Large intestine (tissue), 3 donors: ENCODE data around the gene PPM1L. TPM values are rescaled to one million over a fixed set of nuclear protein-coding genes. Genes with fewer than 3 reads are reported as not detected.
A peak's percentile ranks its signal among the peaks of the same experiment; 100 is the strongest.
"Not testable (repeated sequence)": the region's sequence is repeated elsewhere in the genome, so short reads cannot be mapped to it uniquely, and the experiment has no call there.

Experiments
- DNase-seq, 2 donors: peaks; one replicate each; pipeline versions ENCODE4 v3.0.0 to v3.0.0-alpha.2; 2013
- H3K27ac ChIP-seq: one replicate; pipeline ENCODE4 v1.5.1; 2013; ENCODE audit warnings: low read length
- H3K27me3 ChIP-seq: 2 replicates; pipeline ENCODE4 v1.6.1; 2013; ENCODE audit warnings: low read length; ENCODE audit not compliant: control insufficient read depth, insufficient read depth
- H3K36me3 ChIP-seq: 2 replicates; pipeline ENCODE4 v1.6.1; 2013; ENCODE audit warnings: low read length; ENCODE audit not compliant: control insufficient read depth, insufficient read depth
- H3K4me1 ChIP-seq: one replicate; pipeline ENCODE4 v1.6.1; 2013; ENCODE audit warnings: low read length; ENCODE audit not compliant: control insufficient read depth, insufficient read depth
- H3K4me3 ChIP-seq: one replicate; pipeline ENCODE4 v1.5.1; 2013; ENCODE audit warnings: low read length
- H3K9me3 ChIP-seq: one replicate; pipeline ENCODE4 v1.6.1; 2013; ENCODE audit warnings: mild to moderate bottlenecking, low read depth, low read length, moderate library complexity; ENCODE audit not compliant: control insufficient read depth
- WGBS: methylation state at CpG from one replicate; pipeline ENCODE4 v1.1.5; 2013; ENCODE audit warnings: low lambda C conversion rate; ENCODE audit not compliant: insufficient coverage; 5-methylcytosine and 5-hydroxymethylcytosine counted together
- polyA plus RNA-seq: library from polyadenylated mRNA; unstranded; fragments of 120-200 nt; gene quantifications from one replicate; pipeline ENCODE4 v1.2.1, GENCODE V29; 2013

Gene PPM1L
- polyA plus RNA-seq, 1 donor: 4.5 TPM

DNA sequence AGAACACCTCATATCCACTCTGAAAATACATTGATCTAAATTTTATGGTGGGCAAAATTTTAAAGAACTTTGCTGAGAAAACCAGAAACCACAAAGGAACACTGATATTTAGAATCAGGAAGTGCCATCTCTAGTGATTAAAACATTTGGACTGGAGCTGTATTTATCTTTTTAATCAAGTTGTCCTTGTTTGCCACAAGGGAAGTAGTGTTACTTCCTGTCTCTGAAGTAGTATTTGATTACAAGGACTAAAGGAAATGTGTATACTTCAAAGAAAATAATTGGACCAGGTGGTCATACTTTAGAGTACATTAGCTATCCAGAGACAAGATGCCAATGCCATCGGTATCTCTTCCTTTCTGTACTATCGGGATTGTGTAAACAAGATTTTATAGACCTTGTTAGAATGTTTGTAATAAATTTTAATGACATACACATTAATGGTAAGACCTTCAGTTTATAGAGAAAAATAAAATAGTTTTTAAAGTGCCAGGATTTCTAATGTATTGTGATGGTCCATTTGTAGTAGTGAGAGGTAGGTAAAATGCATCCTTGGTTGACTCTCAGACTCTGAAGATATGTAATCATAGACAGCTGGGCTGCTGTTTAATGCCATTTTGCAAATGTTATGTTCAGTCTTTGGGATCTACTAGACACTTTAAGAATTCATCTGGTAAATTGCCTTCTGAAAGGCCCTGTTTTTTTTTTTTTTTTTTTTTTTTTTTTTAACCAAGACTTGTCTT is 217.2 kb downstream of the PPM1L start:
- no peak overlapping the region for H3K27ac ChIP-seq
- WGBS: 40% methylated on average over 1 of the region's 2 CpGs

GRCh38 chr3:160977773-160978172 is 221.7 kb downstream of the PPM1L start:
- no peak overlapping the region for H3K27ac ChIP-seq
- no peaks in the 10 kb centered on the region for H3K4me1 ChIP-seq
- DNase-seq: no peak
- no peaks in the 10 kb centered on the region for H3K36me3 ChIP-seq
- no peak overlapping the region for H3K4me3 ChIP-seq
- no peaks in the 10 kb centered on the region for H3K9me3 ChIP-seq
- H3K27me3 ChIP-seq: no peaks in the 10 kb centered on the region

More for the DNA sequence above, 217.2 kb downstream of the PPM1L start:
- H3K9me3 ChIP-seq: no peaks in the 10 kb centered on the region
- H3K4me1 ChIP-seq: no peaks in the 10 kb centered on the region
- no peak overlapping the region for H3K4me3 ChIP-seq
- H3K27me3 ChIP-seq: no peaks in the 10 kb centered on the region
- DNase-seq: no peak
- H3K36me3 ChIP-seq: no peaks in the 10 kb centered on the region

- Histone ChIP-seq H3K27me3 (no peaks in the 10 kb centered on the region), H3K4me3 (no peak overlapping the region), H3K4me1 (no peaks in the 10 kb centered on the region), H3K36me3 (no peaks in the 10 kb centered on the region), H3K27ac (no peak overlapping the region), H3K9me3 (no peaks in the 10 kb centered on the region)
- no peak for DNase-seq
- WGBS: 100% methylated on average over 2 of the region's 2 CpGs
Measured at GRCh38 chr3:160980740-160981139, 224.7 kb downstream of the PPM1L start.

DNA sequence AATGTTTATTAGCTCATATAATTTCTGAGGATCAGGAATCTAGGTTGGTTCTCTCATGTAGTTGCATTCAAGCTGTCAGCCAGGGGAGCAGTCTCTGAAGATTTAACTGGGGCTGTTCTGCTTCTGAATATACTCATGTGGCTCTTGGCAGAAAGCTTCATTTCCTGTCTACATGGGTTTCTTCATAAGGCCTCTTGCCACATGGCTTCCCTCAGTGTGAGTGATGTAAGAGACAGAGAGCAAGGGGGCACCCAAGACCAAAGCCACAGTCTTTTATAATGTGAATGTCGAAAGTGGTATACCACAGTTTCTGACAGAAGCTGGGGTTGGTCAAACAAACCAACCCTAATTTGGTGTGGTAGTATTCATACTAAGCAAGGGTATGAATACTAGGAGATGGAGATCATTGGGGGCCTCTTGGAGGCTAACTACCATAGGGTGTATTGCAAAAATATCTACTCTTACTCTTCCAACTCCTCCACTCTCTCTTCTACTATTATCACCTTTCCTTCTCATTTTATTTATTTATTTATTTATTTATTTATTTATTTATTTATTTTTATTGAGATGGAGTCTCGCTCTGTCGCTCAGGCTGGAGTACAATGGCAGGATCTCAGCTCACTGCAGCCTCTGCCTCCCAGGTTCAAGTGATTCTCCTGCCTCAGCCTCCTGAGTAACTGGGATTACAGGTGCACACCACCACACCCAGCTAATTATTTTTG is 225.3 kb downstream of the PPM1L start:
- Histone ChIP-seq H3K36me3 (no peaks in the 10 kb centered on the region), H3K27ac (no peak overlapping the region), H3K4me3 (no peak overlapping the region), H3K9me3 (no peaks in the 10 kb centered on the region), H3K27me3 (no peaks in the 10 kb centered on the region), H3K4me1 (no peaks in the 10 kb centered on the region)
- DNase-seq: no peak
- WGBS: no CpG with 5 or more reads among the region's 3 CpGs

DNA sequence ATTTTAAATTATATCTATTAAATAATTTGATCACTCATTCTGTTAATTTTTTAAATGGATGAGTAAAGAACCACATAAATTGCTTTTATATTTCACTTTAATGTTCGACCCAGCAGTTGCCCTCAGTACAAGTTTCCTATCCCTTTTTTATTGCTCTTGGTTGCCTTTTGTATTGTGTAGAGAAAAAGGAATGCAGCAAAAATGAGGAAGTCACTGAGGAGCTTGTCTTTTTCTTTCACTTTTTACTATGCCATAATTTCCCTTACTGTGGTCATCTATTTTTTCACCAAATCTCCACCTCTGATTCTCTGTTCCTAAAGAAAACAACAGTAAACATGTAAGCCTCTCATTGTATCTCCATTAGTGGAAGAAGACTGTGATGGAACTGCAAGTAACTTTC is 226.5 kb downstream of the PPM1L start:
- 71% methylated on average over 1 of the region's 1 CpG for WGBS
- H3K27ac ChIP-seq: no peak overlapping the region

GRCh38 chr3:160983900-160984299 is 227.9 kb downstream of the PPM1L start:
- WGBS: no CpG with 5 or more reads among the region's 6 CpGs
- H3K27me3 ChIP-seq, H3K4me1 ChIP-seq, H3K27ac ChIP-seq, H3K4me3 ChIP-seq, H3K9me3 ChIP-seq, DNase-seq, H3K36me3 ChIP-seq: not testable (repeated sequence)

More for the DNA sequence above, 226.5 kb downstream of the PPM1L start:
- Histone ChIP-seq H3K36me3 (no peaks in the 10 kb centered on the region), H3K4me3 (no peak overlapping the region), H3K4me1 (no peaks in the 10 kb centered on the region), H3K27me3 (no peaks in the 10 kb centered on the region), H3K9me3 (no peaks in the 10 kb centered on the region)
- DNase-seq: no peak

- H3K4me1 ChIP-seq: no peaks in the 10 kb centered on the region
- no peak overlapping the region for H3K27ac ChIP-seq
- WGBS: 100% methylated on average over 1 of the region's 2 CpGs
Measured at GRCh38 chr3:160986069-160986468, 230.0 kb downstream of the PPM1L start.

DNA sequence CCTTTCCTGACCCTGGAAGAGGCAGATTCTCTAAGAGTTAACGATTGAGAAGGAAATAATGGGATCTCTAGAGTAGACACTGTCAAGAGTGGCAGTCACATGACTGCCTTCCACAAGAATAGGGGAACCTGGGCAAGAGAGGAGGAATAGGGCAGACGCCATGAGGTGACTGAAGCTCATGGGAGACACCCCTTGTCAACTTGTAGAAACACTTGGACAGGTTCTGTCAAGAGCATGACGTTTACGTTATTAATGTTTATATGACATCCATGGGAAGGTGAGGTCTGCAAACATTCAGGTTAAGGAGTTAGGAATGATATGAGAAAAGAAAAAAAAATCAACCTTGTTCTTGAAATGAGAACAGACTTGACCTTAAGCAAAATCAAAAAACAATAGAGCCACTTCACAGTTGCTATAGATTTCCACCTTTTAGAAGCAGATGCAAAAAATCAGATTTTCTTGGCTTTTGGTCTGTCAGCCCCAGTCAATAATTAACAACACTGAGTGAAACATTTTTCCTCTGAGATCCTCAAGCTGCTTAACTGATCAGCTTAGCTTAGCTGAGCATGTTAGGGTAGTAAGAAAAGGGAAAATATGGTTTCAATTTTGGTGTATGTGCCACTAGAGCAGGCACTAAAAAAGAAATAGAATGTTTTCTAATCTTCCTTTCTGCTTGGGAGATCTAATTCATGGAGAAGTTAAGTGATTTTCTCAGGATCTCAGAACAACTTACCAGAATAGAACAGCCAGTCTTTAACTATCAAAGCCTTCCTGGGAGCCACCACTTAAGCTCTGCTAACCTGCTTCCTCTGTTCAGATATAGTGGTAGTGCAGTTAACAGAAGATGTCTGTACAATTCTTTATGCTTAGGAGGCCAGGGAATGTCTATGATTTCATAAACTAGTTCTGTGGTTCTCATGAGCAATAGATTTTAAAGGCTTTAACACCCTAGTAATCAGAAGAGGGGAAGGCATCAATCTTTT is 232.2 kb downstream of the PPM1L start:
- DNase-seq: peak in 1 of 2 donors; percentile 10
- no peaks in the 10 kb centered on the region for H3K27me3 ChIP-seq
- H3K4me3 ChIP-seq: no peak overlapping the region
- H3K36me3 ChIP-seq: no peaks in the 10 kb centered on the region
- no peak overlapping the region for H3K27ac ChIP-seq
- no peaks in the 10 kb centered on the region for H3K4me1 ChIP-seq
- WGBS: 61% methylated on average over 2 of the region's 4 CpGs
- no peaks in the 10 kb centered on the region for H3K9me3 ChIP-seq

More at GRCh38 chr3:160986069-160986468, 230.0 kb downstream of the PPM1L start:
- DNase-seq: no peak
- Histone ChIP-seq H3K9me3 (no peaks in the 10 kb centered on the region), H3K36me3 (no peaks in the 10 kb centered on the region), H3K27me3 (no peaks in the 10 kb centered on the region), H3K4me3 (no peak overlapping the region)

GRCh38 chr3:160990446-160990845 is 234.4 kb downstream of the PPM1L start:
- H3K4me3 ChIP-seq: no peak overlapping the region
- no peaks in the 10 kb centered on the region for H3K4me1 ChIP-seq
- no peak overlapping the region for H3K27ac ChIP-seq
- peak in 1 of 2 donors; percentile 15 for DNase-seq
- H3K36me3 ChIP-seq: no peaks in the 10 kb centered on the region
- H3K9me3 ChIP-seq: no peaks in the 10 kb centered on the region
- H3K27me3 ChIP-seq: no peaks in the 10 kb centered on the region
- 86% methylated on average over 1 of the region's 2 CpGs for WGBS

GRCh38 chr3:160992712-160993111 is 236.7 kb downstream of the PPM1L start:
- Histone ChIP-seq H3K9me3 (no peaks in the 10 kb centered on the region), H3K27ac (no peak overlapping the region), H3K4me3 (no peak overlapping the region), H3K36me3 (no peaks in the 10 kb centered on the region), H3K27me3 (no peaks in the 10 kb centered on the region), H3K4me1 (no peaks in the 10 kb centered on the region)
- 56% methylated on average over 2 of the region's 3 CpGs for WGBS
- DNase-seq: no peak
